GM23338 (cell line): ENCODE measurements around the gene CNTN1. TPM values are rescaled to one million over a fixed set of nuclear protein-coding genes. Genes with fewer than 3 reads are reported as not detected.

Source experiments
- ATAC-seq: fragments of 200-7000 bp; cut with Tn5 transposase; 3 replicates; pipeline ENCODE4 v1.9.1; 2020
- DNase-seq: peaks from one replicate; pipeline ENCODE4 v3.0.0-alpha.2; 2015; ENCODE audit warnings: low spot score
- H2AFZ ChIP-seq: fragments of 200-600 bp; sonication (generic); 2 replicates; pipeline ENCODE4 v1.8.0; 2016; ENCODE audit warnings: antibody characterized with exemption, mild to moderate bottlenecking, moderate library complexity
- H3F3A ChIP-seq: fragments of 200-600 bp; sonication (generic); replicated peaks from 2 replicates; pipeline ENCODE4 v1.8.0; 2017; ENCODE audit warnings: antibody characterized with exemption, mixed run types, low read depth
- H3K27ac ChIP-seq: fragments of 200-600 bp; sonication (generic); 2 replicates; pipeline ENCODE4 v1.6.1; 2016; ENCODE audit warnings: low read depth
- H3K27me3 ChIP-seq: fragments of 200-600 bp; sonication (generic); 2 replicates; pipeline ENCODE4 v1.8.0; 2016; ENCODE audit warnings: mild to moderate bottlenecking, mixed run types, moderate library complexity; ENCODE audit not compliant: insufficient read depth
- H3K36me3 ChIP-seq: fragments of 200-600 bp; sonication (generic); 2 replicates; pipeline ENCODE4 v1.8.0; 2016; ENCODE audit warnings: mild to moderate bottlenecking; ENCODE audit not compliant: insufficient read depth
- H3K4me1 ChIP-seq: fragments of 200-600 bp; sonication (generic); 2 replicates; pipeline ENCODE4 v1.8.0; 2016; ENCODE audit warnings: mild to moderate bottlenecking, moderate library complexity; ENCODE audit not compliant: insufficient read depth
- H3K4me2 ChIP-seq: fragments of 200-600 bp; sonication (generic); 2 replicates; pipeline ENCODE4 v1.7.1; 2017; ENCODE audit warnings: mixed run types
- H3K4me3 ChIP-seq: fragments of 200-600 bp; sonication (generic); 2 replicates; pipeline ENCODE4 v1.6.1; 2016; ENCODE audit warnings: mixed run types
- H3K79me2 ChIP-seq: fragments of 200-600 bp; sonication (generic); replicated peaks from 2 replicates; pipeline ENCODE4 v1.8.0; 2017; ENCODE audit warnings: mild to moderate bottlenecking; ENCODE audit not compliant: insufficient read depth
- H3K9me2 ChIP-seq: fragments of 200-600 bp; sonication (generic); 2 replicates; pipeline ENCODE4 v1.8.0; 2017; ENCODE audit not compliant: insufficient read depth
- H4K20me1 ChIP-seq: fragments of 200-600 bp; sonication (generic); replicated peaks from 2 replicates; pipeline ENCODE4 v1.8.0; 2017; ENCODE audit warnings: mild to moderate bottlenecking; ENCODE audit not compliant: insufficient read depth
- H3K27ac Mint-ChIP-seq: 2 replicates; pipeline ENCODE4 v1.8.0; 2020; ENCODE audit warnings: inconsistent platforms, mild to moderate bottlenecking, moderate library complexity, mixed read lengths
- H3K27me3 Mint-ChIP-seq: 3 replicates; pipeline ENCODE4 v1.8.0; 2022; ENCODE audit warnings: low read depth, mild to moderate bottlenecking, moderate library complexity, mixed read lengths, inconsistent platforms; ENCODE audit not compliant: insufficient read depth, poor library complexity
- H3K36me3 Mint-ChIP-seq: 3 replicates; pipeline ENCODE4 v1.8.0; 2021; ENCODE audit warnings: low read depth, mild to moderate bottlenecking, inconsistent platforms, moderate library complexity, mixed read lengths
- H3K4me1 Mint-ChIP-seq: 3 replicates; pipeline ENCODE4 v1.8.0; 2020; ENCODE audit warnings: mild to moderate bottlenecking, inconsistent platforms, mixed read lengths
- H3K4me3 Mint-ChIP-seq: 3 replicates; pipeline ENCODE4 v1.8.0; 2021; ENCODE audit warnings: moderate library complexity, mild to moderate bottlenecking, inconsistent platforms, mixed read lengths
- H3K9me3 Mint-ChIP-seq: 3 replicates; pipeline ENCODE4 v1.8.0; 2020; ENCODE audit warnings: moderate library complexity, mild to moderate bottlenecking, inconsistent platforms, mixed read lengths
- EZH2 ChIP-seq: fragments of 200-600 bp; sonication (generic); IDR thresholded peaks from one replicate; pipeline ENCODE4 v1.8.0; 2017; ENCODE audit warnings: antibody characterized with exemption, mild to moderate bottlenecking, low read depth; ENCODE audit not compliant: unreplicated experiment
- REST ChIP-seq: IDR thresholded peaks from one replicate; pipeline ENCODE4 v1.6.1; 2018; ENCODE audit warnings: antibody characterized with exemption; ENCODE audit not compliant: unreplicated experiment
- ZNF114 ChIP-seq: fragments of 250-450 bp; sonication (Bioruptor Pico); IDR thresholded peaks from 2 replicates; pipeline ENCODE4 v1.5.0; 2020; ENCODE audit warnings: mild to moderate bottlenecking, moderate library complexity
- ZNF331 ChIP-seq: fragments of 250-450 bp; sonication (Bioruptor Pico); IDR thresholded peaks from 2 replicates; pipeline ENCODE4 v1.5.0; 2020; ENCODE audit warnings: low read depth, mild to moderate bottlenecking, moderate library complexity
- ZNF462 ChIP-seq: fragments of 250-450 bp; sonication (Bioruptor Pico); IDR thresholded peaks from 2 replicates; pipeline ENCODE4 v1.5.0; 2020; ENCODE audit warnings: mild to moderate bottlenecking, moderate library complexity
- polyA plus RNA-seq: library from polyadenylated mRNA; unstranded; fragments of >200 nt; fragmentation: Nextera tagmentation; extraction: Ambion mirVana; gene quantifications from 2 replicates; pipeline ENCODE4 v1.2.1, GENCODE V29; 2016
- total RNA-seq: library from RNA; depleted of rRNA; stranded (reverse); fragments of >200 nt; shearing (Covaris generic); gene quantifications from 2 replicates; pipeline ENCODE4 v1.2.3, GENCODE V29; 2014

Gene CNTN1
- total and polyA plus RNA-seq, 2 experiments from 2014 or later: 5.0 to 27.0 TPM

- no peak for TF ChIP-seq ZNF462 (CRISPR knock-in tag)
These were observed 109.6 kb downstream of the CNTN1 start (continued) for GRCh38 chr12:40801861-40802260.

- H3K27me3 ChIP-seq: no peaks in the 10 kb centered on the region
- H3K4me2 ChIP-seq: no peak overlapping the region
- no peaks in the 10 kb centered on the region for H3K9me2 ChIP-seq
- no peaks in the 10 kb centered on the region for H3K79me2 ChIP-seq
- ATAC-seq: no peak
- H3K4me1 Mint-ChIP-seq: peaks cover 9% of the 10 kb centered on the region; the same call in 2 of the 3 replicates
- no peak overlapping the region for H3K4me3 ChIP-seq
- H3K27me3 Mint-ChIP-seq: no peaks in the 10 kb centered on the region
- H3K27ac Mint-ChIP-seq: no peak overlapping the region
- no peak overlapping the region for H3K4me3 Mint-ChIP-seq
- no peak overlapping the region for H2AFZ ChIP-seq
- H4K20me1 ChIP-seq: 0 out of 2 replicates have a peak, but pooled peaks cover 3% of the 10 kb centered on the region
- H3K36me3 ChIP-seq: no peaks in the 10 kb centered on the region
- no peaks in the 10 kb centered on the region; the same call in 1 of the 2 replicates for H3K4me1 ChIP-seq
- DNase-seq: no peak
- no peaks in the 10 kb centered on the region for H3K9me3 Mint-ChIP-seq
- no peaks in the 10 kb centered on the region for H3K36me3 Mint-ChIP-seq
- no peak overlapping the region for H3K27ac ChIP-seq
- H3F3A ChIP-seq: no peaks in the 10 kb centered on the region
- no peak for TF ChIP-seq EZH2
- TF ChIP-seq ZNF462 (CRISPR knock-in tag): no peak
- TF ChIP-seq REST: no peak
- TF ChIP-seq ZNF331: no peak
- TF ChIP-seq ZNF114 (CRISPR knock-in tag): no peak
These were observed 110.4 kb downstream of the CNTN1 start for GRCh38 chr12:40802656-40803055.
